Measurements from ENCODE around the gene WDR45.

DNA sequence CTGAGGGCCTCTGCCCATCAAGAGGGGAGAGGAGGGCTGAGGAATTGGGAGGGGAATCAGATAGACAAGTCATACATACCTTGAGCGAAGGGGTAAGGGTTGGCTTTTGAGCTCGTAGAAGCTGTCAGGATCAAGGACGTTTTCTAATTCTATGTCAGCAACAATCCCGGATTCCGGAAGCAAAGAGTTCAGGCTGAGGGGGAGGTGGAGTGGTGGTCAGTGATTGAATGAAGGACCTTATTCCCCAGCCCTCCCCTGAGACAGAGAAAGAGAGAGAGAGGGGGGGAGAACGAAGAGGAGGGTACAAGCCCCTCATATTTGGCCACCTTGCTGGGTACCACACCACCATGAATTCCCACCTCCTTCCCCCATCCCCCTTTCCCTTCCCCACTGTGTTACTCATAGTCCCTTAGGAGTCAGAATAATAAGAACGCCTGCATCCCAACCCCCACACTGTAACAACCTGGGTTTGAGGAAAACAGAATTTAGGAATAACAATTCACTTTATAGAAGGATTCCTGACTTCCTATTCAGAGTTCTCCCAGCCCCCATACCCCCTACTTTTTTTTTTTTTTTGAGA is 39.2 kb downstream of the WDR45 start:
- TF ChIP-seq, protein P1, sequence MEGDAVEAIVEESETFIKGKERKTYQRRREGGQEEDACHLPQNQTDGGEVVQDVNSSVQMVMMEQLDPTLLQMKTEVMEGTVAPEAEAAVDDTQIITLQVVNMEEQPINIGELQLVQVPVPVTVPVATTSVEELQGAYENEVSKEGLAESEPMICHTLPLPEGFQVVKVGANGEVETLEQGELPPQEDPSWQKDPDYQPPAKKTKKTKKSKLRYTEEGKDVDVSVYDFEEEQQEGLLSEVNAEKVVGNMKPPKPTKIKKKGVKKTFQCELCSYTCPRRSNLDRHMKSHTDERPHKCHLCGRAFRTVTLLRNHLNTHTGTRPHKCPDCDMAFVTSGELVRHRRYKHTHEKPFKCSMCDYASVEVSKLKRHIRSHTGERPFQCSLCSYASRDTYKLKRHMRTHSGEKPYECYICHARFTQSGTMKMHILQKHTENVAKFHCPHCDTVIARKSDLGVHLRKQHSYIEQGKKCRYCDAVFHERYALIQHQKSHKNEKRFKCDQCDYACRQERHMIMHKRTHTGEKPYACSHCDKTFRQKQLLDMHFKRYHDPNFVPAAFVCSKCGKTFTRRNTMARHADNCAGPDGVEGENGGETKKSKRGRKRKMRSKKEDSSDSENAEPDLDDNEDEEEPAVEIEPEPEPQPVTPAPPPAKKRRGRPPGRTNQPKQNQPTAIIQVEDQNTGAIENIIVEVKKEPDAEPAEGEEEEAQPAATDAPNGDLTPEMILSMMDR (conservative IDR thresholded peaks at IDR 0.05 in 1 of 2, IDR thresholded peaks at IDR 0.05 in 1 of 2; ENCODE audit: low read depth in 1 of 2, low read length in 2 of 2), result no peak
- no peak for TF ChIP-seq EZH2 (IDR thresholded peaks at IDR 0.05; ENCODE audit: low read length, missing control alignments)

Measured in fibroblast of lung (primary cell).